ENCODE results near the gene KATNB1. TPM values are rescaled to one million over a fixed set of nuclear protein-coding genes. Genes with fewer than 3 reads are reported as not detected.
A peak's percentile ranks its signal among the peaks of the same experiment; 100 is the strongest.

The KATNB1 gene
- 18.0 TPM for total RNA-seq
- long read RNA-seq, transcript KATNB1-201 (20 exons, 2,664 nt), result major isoform, 17 of 47 reads
- long read RNA-seq, partial matches to known transcripts, result 13 of 47 reads
- long read RNA-seq, other reads (novel, unspliced or antisense), result 17 of 47 reads

- no peak for DNase-seq
- Histone ChIP-seq H3K27me3 (ENCODE audit: low read depth) (no peaks in the 10 kb centered on the region), H3K36me3 (no peaks in the 10 kb centered on the region), H3K4me1 (peaks cover 19% of the 10 kb centered on the region), H3K4me3 (peak within 1 kb of the TSS; percentile 89), H3K27ac (peak within 1 kb of the TSS; percentile 88), H3K9me3 (no peaks in the 10 kb centered on the region)
- TF ChIP-seq CTCF (IDR thresholded peaks at IDR 0.05), result no peak
- intact Hi-C loops (cut with DNase I), result no loop called here
- peak; percentile 40 to 47 for ATAC-seq
These were observed at the start of gene KATNB1 for GRCh38 chr16:57735755-57736418. KATNB1 (plus strand) TSS chr16:57735770; CDS start chr16:57737244, 1,474 bp downstream.

GRCh38 chr16:57686577-57686976, 49.0 kb upstream of the KATNB1 start:
- no peak for DNase-seq
- H3K27me3 ChIP-seq (ENCODE audit: low read depth), result no peaks in the 10 kb centered on the region
- H3K36me3 ChIP-seq, result no peaks in the 10 kb centered on the region
- H3K4me1 ChIP-seq, result no peaks in the 10 kb centered on the region
- H3K9me3 ChIP-seq, result no peaks in the 10 kb centered on the region
- no peak overlapping the region for H3K27ac ChIP-seq
- no peak for ATAC-seq
- TF ChIP-seq CTCF (IDR thresholded peaks at IDR 0.05), result no peak
- intact Hi-C loops (cut with DNase I), result no loop called here
- no peak overlapping the region for H3K4me3 ChIP-seq

- no peak for DNase-seq
- no peak for ATAC-seq
- TF ChIP-seq CTCF (IDR thresholded peaks at IDR 0.05), result no peak
- no peaks in the 10 kb centered on the region for H3K4me1 ChIP-seq
- H3K9me3 ChIP-seq, result no peaks in the 10 kb centered on the region
- intact Hi-C loops (cut with DNase I), result no loop called here
- H3K36me3 ChIP-seq, result no peaks in the 10 kb centered on the region
- H3K27me3 ChIP-seq (ENCODE audit: low read depth), result no peaks in the 10 kb centered on the region
- H3K27ac ChIP-seq, result no peak overlapping the region
- no peak overlapping the region for H3K4me3 ChIP-seq
These were observed 48.1 kb upstream of the KATNB1 start for GRCh38 chr16:57687363-57687929.

GRCh38 chr16:57688487-57688986, 47.0 kb upstream of the KATNB1 start:
- intact Hi-C loops (cut with DNase I), result no loop called here
- no peaks in the 10 kb centered on the region for H3K4me1 ChIP-seq
- H3K9me3 ChIP-seq, result no peaks in the 10 kb centered on the region
- no peak overlapping the region for H3K27ac ChIP-seq
- H3K27me3 ChIP-seq (ENCODE audit: low read depth), result no peaks in the 10 kb centered on the region
- TF ChIP-seq CTCF (IDR thresholded peaks at IDR 0.05), result no peak
- no peak for ATAC-seq
- no peak overlapping the region for H3K4me3 ChIP-seq
- DNase-seq, result no peak
- H3K36me3 ChIP-seq, result no peaks in the 10 kb centered on the region

- H3K36me3 ChIP-seq, result no peaks in the 10 kb centered on the region
- no peaks in the 10 kb centered on the region for H3K27me3 ChIP-seq (ENCODE audit: low read depth)
- H3K27ac ChIP-seq, result no peak overlapping the region
- no peaks in the 10 kb centered on the region for H3K4me1 ChIP-seq
- DNase-seq (no peak), ATAC-seq (peak; percentile 50 to 69)
- no peaks in the 10 kb centered on the region for H3K9me3 ChIP-seq
- TF ChIP-seq CTCF (IDR thresholded peaks at IDR 0.05), result no peak
- no peak overlapping the region for H3K4me3 ChIP-seq
- intact Hi-C loops (cut with DNase I), result no loop called here
These were observed 46.4 kb upstream of the KATNB1 start for GRCh38 chr16:57688987-57689761.

Measured in lower lobe of right lung (tissue), 2 donors.